ENCODE measurements around the gene PER2. TPM values are rescaled to one million over a fixed set of nuclear protein-coding genes. Genes with fewer than 3 reads are reported as not detected.
A peak's percentile ranks its signal among the peaks of the same experiment; 100 is the strongest.

PER2 gene
- polyA plus RNA-seq, 2 of the 4 experiments (the other 2 are of a cell fraction) = 3.4 to 8.5 TPM

- TF ChIP-seq HDAC2 (IDR thresholded peaks at IDR 0.05) (no peak), FOSB (CRISPR knock-in tag; IDR thresholded peaks at IDR 0.05) (no peak), TFCP2L1 (CRISPR knock-in tag; IDR thresholded peaks at IDR 0.05) (no peak), CHD2 (IDR thresholded peaks at IDR 0.05; ENCODE audit: low read length, partially characterized antibody) (no peak), MAFK (IDR thresholded peaks at IDR 0.05; ENCODE audit: partially characterized antibody) (no peak), NFE2L2 (conservative IDR thresholded peaks at IDR 0.05; ENCODE audit: low read length) (no peak), ZFP36 (IDR thresholded peaks at IDR 0.05; ENCODE audit: borderline replicate concordance, partially characterized antibody) (no peak)
- TF ChIP-seq, protein P1, sequence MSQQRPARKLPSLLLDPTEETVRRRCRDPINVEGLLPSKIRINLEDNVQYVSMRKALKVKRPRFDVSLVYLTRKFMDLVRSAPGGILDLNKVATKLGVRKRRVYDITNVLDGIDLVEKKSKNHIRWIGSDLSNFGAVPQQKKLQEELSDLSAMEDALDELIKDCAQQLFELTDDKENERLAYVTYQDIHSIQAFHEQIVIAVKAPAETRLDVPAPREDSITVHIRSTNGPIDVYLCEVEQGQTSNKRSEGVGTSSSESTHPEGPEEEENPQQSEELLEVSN (IDR thresholded peaks at IDR 0.05; ENCODE audit: borderline replicate concordance, low read depth) = no peak
- TF ChIP-seq, protein P2, sequence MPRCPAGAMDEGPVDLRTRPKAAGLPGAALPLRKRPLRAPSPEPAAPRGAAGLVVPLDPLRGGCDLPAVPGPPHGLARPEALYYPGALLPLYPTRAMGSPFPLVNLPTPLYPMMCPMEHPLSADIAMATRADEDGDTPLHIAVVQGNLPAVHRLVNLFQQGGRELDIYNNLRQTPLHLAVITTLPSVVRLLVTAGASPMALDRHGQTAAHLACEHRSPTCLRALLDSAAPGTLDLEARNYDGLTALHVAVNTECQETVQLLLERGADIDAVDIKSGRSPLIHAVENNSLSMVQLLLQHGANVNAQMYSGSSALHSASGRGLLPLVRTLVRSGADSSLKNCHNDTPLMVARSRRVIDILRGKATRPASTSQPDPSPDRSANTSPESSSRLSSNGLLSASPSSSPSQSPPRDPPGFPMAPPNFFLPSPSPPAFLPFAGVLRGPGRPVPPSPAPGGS (IDR thresholded peaks at IDR 0.05) = no peak
- DNase-seq (ENCODE audit: low read depth in 1 of 2, low spot score in 1 of 2) = no peak
- Histone ChIP-seq H3K4me2 (no peak overlapping the region), H3K4me1 (peaks cover 5% of the 10 kb centered on the region; the same call in 1 of the 3 replicates), H3K4me3 (no peak overlapping the region), H3K27ac (no peak overlapping the region), H3K9me3 (no peaks in the 10 kb centered on the region)
- 85% methylated on average over 5 of the region's 5 CpGs for WGBS (ENCODE audit: missing lambda C conversion rate)
- ChIA-PET POLR2A (no interaction called here), CTCF (interaction anchor here (0.6 to 4.1 kb wide), 3 partner anchors 11 to 603 kb away, joined by 3 to 29 read pairs (median 14); partner anchors contain the start of gene TWIST2)
- FAIRE-seq = no peak
- ATAC-seq = no peak
Observed at GRCh38 chr2:238244151-238244550, 44.3 kb downstream of the PER2 start.

DNA sequence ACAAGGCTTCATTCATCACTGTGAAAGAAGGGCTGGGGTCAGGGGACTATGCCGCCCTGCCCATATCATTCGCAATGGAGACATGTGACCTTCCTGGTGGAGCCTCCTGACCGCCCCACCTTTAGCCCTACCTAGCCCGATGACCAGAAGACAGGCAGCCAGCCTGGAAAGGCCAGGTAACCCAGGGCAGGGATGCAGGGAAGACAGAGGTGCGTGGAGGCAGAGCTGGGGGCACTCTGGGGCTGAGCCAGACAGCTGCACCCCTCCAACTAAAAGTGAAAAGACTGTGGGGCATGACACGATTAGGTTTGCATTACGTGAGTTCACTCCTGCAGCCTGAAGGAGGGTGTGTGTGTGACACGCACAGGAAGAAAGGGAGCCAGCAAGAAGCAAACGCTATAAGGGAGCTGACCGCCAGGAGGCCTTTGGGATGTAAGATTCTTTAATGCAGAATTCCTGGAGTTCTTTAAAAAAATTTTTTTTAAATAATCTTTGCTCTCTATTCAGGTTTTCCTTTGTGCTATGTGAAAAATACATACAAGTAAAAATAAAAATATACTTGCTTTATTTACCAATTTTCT lies 44.8 kb downstream of the PER2 start:
- POLR2A ChIA-PET = no interaction called here
- WGBS (ENCODE audit: missing lambda C conversion rate) = 87% methylated on average over 10 of the region's 10 CpGs
- H3K4me3 ChIP-seq = no peak overlapping the region
- H3K4me2 ChIP-seq = no peak overlapping the region
- TF ChIP-seq POLR2AphosphoS2 (conservative IDR thresholded peaks at IDR 0.05; ENCODE audit: low read length) (0 out of 2 replicates have a peak, but pooled peaks have one; percentile 20), GATA3 (IDR thresholded peaks at IDR 0.05; ENCODE audit: borderline replicate concordance) (no peak)
- FAIRE-seq = no peak
- ATAC-seq = no peak
- H3K27ac ChIP-seq = no peak overlapping the region
- peaks cover 9% of the 10 kb centered on the region; the same call in 1 of the 3 replicates for H3K4me1 ChIP-seq
- H3K9me3 ChIP-seq = no peaks in the 10 kb centered on the region
- CTCF ChIA-PET = interaction anchor here (0.6 to 4.1 kb wide), 4 partner anchors 12 to 604 kb away, joined by 3 to 29 read pairs (median 8); partner anchors contain the start of gene TWIST2
- no peak for DNase-seq (ENCODE audit: low read depth in 1 of 2, low spot score in 1 of 2)

DNA sequence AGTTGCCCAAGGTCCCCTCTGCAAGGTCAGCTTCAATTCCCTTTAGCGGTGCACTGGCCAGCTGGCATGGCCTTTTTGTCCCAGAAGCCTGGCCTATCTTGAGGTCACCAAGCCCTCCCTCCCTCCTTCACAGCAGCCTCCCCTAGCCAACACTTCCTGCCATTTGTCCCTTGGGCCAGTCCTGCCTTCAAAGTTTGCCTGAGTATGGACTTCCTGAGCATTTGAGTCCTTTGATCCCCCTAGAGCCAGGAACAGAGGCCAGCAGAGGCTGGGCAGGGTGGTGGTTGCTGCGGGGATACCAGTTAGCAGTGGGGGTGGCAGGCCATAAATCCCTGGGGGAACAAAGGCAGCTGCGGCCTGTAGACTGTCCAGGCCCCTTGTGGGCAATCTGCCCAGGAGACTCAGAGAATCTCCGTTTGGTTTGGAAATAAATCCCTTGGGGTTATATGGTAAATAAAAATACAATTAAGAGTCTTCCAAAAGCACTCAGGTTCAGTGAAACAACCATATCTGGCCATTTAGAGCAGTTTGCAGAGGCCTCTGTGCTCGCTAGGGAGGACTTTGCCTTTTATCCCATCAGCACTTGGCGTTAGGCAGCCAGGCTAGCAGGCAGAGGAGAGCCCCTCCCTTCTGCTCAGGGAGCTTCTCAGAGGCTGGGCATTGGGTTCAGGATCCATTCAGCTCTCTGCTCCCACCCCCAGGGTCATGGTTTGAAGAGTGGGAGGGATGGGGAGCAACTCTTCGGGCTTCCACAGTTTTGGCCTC lies 45.5 kb downstream of the PER2 start:
- DNase-seq (ENCODE audit: low read depth in 1 of 2, low spot score in 1 of 2) = no peak
- 84% methylated on average over 7 of the region's 7 CpGs for WGBS (ENCODE audit: missing lambda C conversion rate)
- H3K9me3 ChIP-seq = no peaks in the 10 kb centered on the region
- H3K27ac ChIP-seq = no peak overlapping the region
- no peak for FAIRE-seq
- no peak for ATAC-seq
- CTCF ChIA-PET = interaction anchor here (0.6 to 3.5 kb wide), 3 partner anchors 12 to 431 kb away, joined by 3 to 29 read pairs (median 5); no protein-coding TSS in a partner anchor
- no peak overlapping the region for H3K4me2 ChIP-seq
- POLR2A ChIA-PET = no interaction called here
- peaks cover 9% of the 10 kb centered on the region; the same call in 1 of the 3 replicates for H3K4me1 ChIP-seq
- no peak overlapping the region for H3K4me3 ChIP-seq
- TF ChIP-seq ESRRA (IDR thresholded peaks at IDR 0.05; ENCODE audit: borderline replicate concordance, low read length) = no peak
- TF ChIP-seq, protein P3, sequence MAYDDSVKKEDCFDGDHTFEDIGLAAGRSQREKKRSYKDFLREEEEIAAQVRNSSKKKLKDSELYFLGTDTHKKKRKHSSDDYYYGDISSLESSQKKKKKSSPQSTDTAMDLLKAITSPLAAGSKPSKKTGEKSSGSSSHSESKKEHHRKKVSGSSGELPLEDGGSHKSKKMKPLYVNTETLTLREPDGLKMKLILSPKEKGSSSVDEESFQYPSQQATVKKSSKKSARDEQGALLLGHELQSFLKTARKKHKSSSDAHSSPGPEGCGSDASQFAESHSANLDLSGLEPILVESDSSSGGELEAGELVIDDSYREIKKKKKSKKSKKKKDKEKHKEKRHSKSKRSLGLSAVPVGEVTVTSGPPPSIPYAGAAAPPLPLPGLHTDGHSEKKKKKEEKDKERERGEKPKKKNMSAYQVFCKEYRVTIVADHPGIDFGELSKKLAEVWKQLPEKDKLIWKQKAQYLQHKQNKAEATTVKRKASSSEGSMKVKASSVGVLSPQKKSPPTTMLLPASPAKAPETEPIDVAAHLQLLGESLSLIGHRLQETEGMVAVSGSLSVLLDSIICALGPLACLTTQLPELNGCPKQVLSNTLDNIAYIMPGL (CRISPR knock-in tag; IDR thresholded peaks at IDR 0.05; ENCODE audit: borderline replicate concordance) = no peak
- TF ChIP-seq SMC3 (IDR thresholded peaks at IDR 0.05) = no peak
- TF ChIP-seq RFX5 (IDR thresholded peaks at IDR 0.05) = no peak
- no peak for TF ChIP-seq RCOR1 (IDR thresholded peaks at IDR 0.05; ENCODE audit: low read depth, low read length)
- no peak for TF ChIP-seq SREBF2 (IDR thresholded peaks at IDR 0.05)
- TF ChIP-seq HOXB5 (CRISPR knock-in tag; IDR thresholded peaks at IDR 0.05) = no peak
- no peak for TF ChIP-seq TP53 (CRISPR knock-in tag; IDR thresholded peaks at IDR 0.05)
- TF ChIP-seq CHD4 (IDR thresholded peaks at IDR 0.05; ENCODE audit: borderline replicate concordance) = no peak
- TF ChIP-seq ZNF302 (CRISPR knock-in tag; IDR thresholded peaks at IDR 0.05) = no peak
- no peak for TF ChIP-seq EP300 (IDR thresholded peaks at IDR 0.05)
- TF ChIP-seq, protein P1 (IDR thresholded peaks at IDR 0.05; ENCODE audit: borderline replicate concordance, low read depth) = no peak
- TF ChIP-seq EHF (CRISPR knock-in tag; IDR thresholded peaks at IDR 0.05) = no peak
- TF ChIP-seq MAZ (IDR thresholded peaks at IDR 0.05; ENCODE audit: borderline replicate concordance, low read depth, low read length) = no peak
- no peak for TF ChIP-seq REST (IDR thresholded peaks at IDR 0.05)

Measured in A549 (cell line).